Inflammatory macrophage treated with lipopolysaccharide for 1 hour (primary cell): ENCODE data around the gene MAK.
"Not testable (repeated sequence)": the region's sequence is repeated elsewhere in the genome, so short reads cannot be mapped to it uniquely, and the experiment has no call there.

Source experiments
- DNase-seq, 2 donors: peaks; one replicate each; pipeline ENCODE4 v3.0.0-alpha.2; 2020 to 2022

The MAK gene

GRCh38 chr6:10852361-10852960, 14.1 kb upstream of the MAK start:
- no peak for DNase-seq

GRCh38 chr6:10850728-10851127, 12.4 kb upstream of the MAK start:
- no peak for DNase-seq

GRCh38 chr6:10849901-10850300, 11.6 kb upstream of the MAK start:
- DNase-seq, result no peak

GRCh38 chr6:10847684-10848083, 9.3 kb upstream of the MAK start:
- peak; percentile 13 to 20 for DNase-seq

GRCh38 chr6:10843554-10843953, 5.2 kb upstream of the MAK start:
- no peak for DNase-seq

GRCh38 chr6:10838794-10839333, 525 bp upstream of the MAK start:
- DNase-seq, result peak in 1 of 2 donors; percentile 81

GRCh38 chr6:10837622-10837994, 731 bp downstream of the MAK start:
- no peak for DNase-seq

GRCh38 chr6:10837009-10837621, 1.2 kb downstream of the MAK start:
- peak; percentile 3 to 24 for DNase-seq

- DNase-seq, result no peak
Observed at GRCh38 chr6:10834823-10835222, 3.5 kb downstream of the MAK start.

- DNase-seq, result peak; percentile 42 to 58
Observed at GRCh38 chr6:10831609-10832008, 6.7 kb downstream of the MAK start.

GRCh38 chr6:10824819-10825218, 13.5 kb downstream of the MAK start:
- DNase-seq, result no peak

- DNase-seq, result no peak
Observed at GRCh38 chr6:10824297-10824696, 14.0 kb downstream of the MAK start.

GRCh38 chr6:10814176-10814575, 24.2 kb downstream of the MAK start:
- not testable (repeated sequence) for DNase-seq

- DNase-seq, result no peak
Observed at GRCh38 chr6:10809098-10809497, 29.2 kb downstream of the MAK start.

- DNase-seq, result no peak
Observed at GRCh38 chr6:10808376-10808775, 30.0 kb downstream of the MAK start.

GRCh38 chr6:10801224-10801848, 37.0 kb downstream of the MAK start:
- peak; percentile 25 to 67 for DNase-seq

- no peak for DNase-seq
Observed at GRCh38 chr6:10800810-10801209, 37.5 kb downstream of the MAK start.

- DNase-seq, result no peak
Observed at GRCh38 chr6:10794239-10794638, 44.1 kb downstream of the MAK start.

GRCh38 chr6:10793695-10794094, 44.6 kb downstream of the MAK start:
- DNase-seq, result no peak

- DNase-seq, result no peak
Observed at GRCh38 chr6:10793035-10793434, 45.3 kb downstream of the MAK start.

- DNase-seq, result no peak
Observed at GRCh38 chr6:10792101-10792500, 46.2 kb downstream of the MAK start.

GRCh38 chr6:10791673-10792072, 46.7 kb downstream of the MAK start:
- no peak for DNase-seq

- DNase-seq, result no peak
Observed at GRCh38 chr6:10779076-10779475, 59.3 kb downstream of the MAK start.

GRCh38 chr6:10778230-10778629, 60.1 kb downstream of the MAK start:
- DNase-seq, result no peak
